T-helper 17 cell (primary cell): ENCODE results near the gene HYDIN. TPM values are rescaled to one million over a fixed set of nuclear protein-coding genes. Genes with fewer than 3 reads are reported as not detected.

Experiments
- ATAC-seq: fragments of 150-1000 bp; cut with Tn5 transposase; 2 replicates; pipeline ENCODE4 v1.10.0; 2021; ENCODE audit warnings: mild to moderate bottlenecking, moderate library complexity
- DNase-seq, 3 donors: peaks; one replicate each; pipeline versions ENCODE4 v3.0.0 to v3.0.0-alpha.2; 2020 to 2021
- H3K9me3 ChIP-seq: one replicate; pipeline ENCODE4 v1.7.0; 2013; ENCODE audit warnings: low read length, mild to moderate bottlenecking; ENCODE audit not compliant: control insufficient read depth, poor library complexity, severe bottlenecking
- H3K27ac Mint-ChIP-seq: one replicate; pipeline ENCODE4 v1.8.0; 2022; ENCODE audit warnings: mild to moderate bottlenecking, moderate library complexity, mixed read lengths
- H3K27me3 Mint-ChIP-seq: one replicate; pipeline ENCODE4 v1.8.0; 2022; ENCODE audit warnings: mixed read lengths
- H3K36me3 Mint-ChIP-seq: one replicate; pipeline ENCODE4 v1.8.0; 2022; ENCODE audit warnings: low read depth, mixed read lengths
- H3K4me1 Mint-ChIP-seq: one replicate; pipeline ENCODE4 v1.8.0; 2022; ENCODE audit warnings: mild to moderate bottlenecking, mixed read lengths
- H3K4me3 Mint-ChIP-seq: one replicate; pipeline ENCODE4 v1.8.0; 2022; ENCODE audit warnings: mild to moderate bottlenecking, moderate library complexity, mixed read lengths
- total RNA-seq, 4 donors: library from RNA in 2 of 4; stranded (reverse) in 2 of 4; gene quantifications; one replicate each; pipeline ENCODE4 v1.2.3 and lab custom pipeline; 2022 to 2026

Gene HYDIN
- total RNA-seq, 2 donors from 2014 or later = not detected

GRCh38 chr16:70759666-70760065 lies 470.9 kb downstream of the HYDIN start:
- Mint-ChIP-seq H3K27ac (peak overlapping the region; percentile 66), H3K36me3 (peaks cover 3% of the 10 kb centered on the region), H3K4me3 (no peak overlapping the region), H3K27me3 (no peaks in the 10 kb centered on the region), H3K4me1 (peaks cover 3% of the 10 kb centered on the region)
- no peaks in the 10 kb centered on the region for H3K9me3 ChIP-seq
- no peak for ATAC-seq
- DNase-seq = no peak

GRCh38 chr16:70758786-70759185 lies 471.7 kb downstream of the HYDIN start:
- no peak for DNase-seq
- Mint-ChIP-seq H3K4me1 (peaks cover 3% of the 10 kb centered on the region), H3K4me3 (no peak overlapping the region), H3K27ac (peak overlapping the region; percentile 66), H3K27me3 (no peaks in the 10 kb centered on the region), H3K36me3 (peaks cover 3% of the 10 kb centered on the region)
- ATAC-seq = no peak
- no peaks in the 10 kb centered on the region for H3K9me3 ChIP-seq

Other genes with a start within 250 kb of the HYDIN start
- gene CMTR2, start 58.7 kb upstream of the HYDIN start, total RNA-seq = 10 to 100 TPM in 1 of 2 donors, 1 to 10 TPM in 1; 8.4 to 10.4 TPM
- gene CALB2, start 128.0 kb upstream of the HYDIN start, total RNA-seq = not detected
- gene TLE7, start 211.3 kb upstream of the HYDIN start, total RNA-seq = not detected
- 10 to 100 TPM in 1 of 2 donors, 1 to 10 TPM in 1; 7.4 to 10.5 TPM for gene ZNF23, start 231.5 kb upstream of the HYDIN start, total RNA-seq